Measurements from ENCODE around the gene CLIC4.
"Not testable (repeated sequence)": the region's sequence is repeated elsewhere in the genome, so short reads cannot be mapped to it uniquely, and the experiment has no call there.

CLIC4 gene

DNA sequence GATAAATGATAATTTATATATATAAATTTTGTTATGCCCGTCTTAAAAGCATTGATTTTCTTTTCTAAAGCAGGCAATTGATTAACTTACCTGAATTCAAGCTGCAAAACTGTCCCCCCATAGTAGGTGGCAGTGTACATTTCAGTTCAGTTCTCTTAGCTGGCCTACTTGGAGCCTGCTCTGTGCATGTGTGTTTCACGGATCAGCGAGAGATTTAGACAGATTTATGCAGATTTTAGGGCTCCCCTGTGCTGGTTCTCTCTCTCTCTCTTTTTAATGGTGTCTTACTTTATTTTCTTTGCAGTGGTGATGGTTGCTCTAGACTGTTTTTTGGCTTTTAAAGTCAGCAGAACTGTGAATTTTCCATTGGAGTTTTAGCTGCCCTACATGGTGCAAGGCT is 30.7 kb downstream of the CLIC4 start:
- DNase-seq = no peak

- no peak for DNase-seq
These were observed 31.6 kb downstream of the CLIC4 start for GRCh38 chr1:24776821-24777220.

DNA sequence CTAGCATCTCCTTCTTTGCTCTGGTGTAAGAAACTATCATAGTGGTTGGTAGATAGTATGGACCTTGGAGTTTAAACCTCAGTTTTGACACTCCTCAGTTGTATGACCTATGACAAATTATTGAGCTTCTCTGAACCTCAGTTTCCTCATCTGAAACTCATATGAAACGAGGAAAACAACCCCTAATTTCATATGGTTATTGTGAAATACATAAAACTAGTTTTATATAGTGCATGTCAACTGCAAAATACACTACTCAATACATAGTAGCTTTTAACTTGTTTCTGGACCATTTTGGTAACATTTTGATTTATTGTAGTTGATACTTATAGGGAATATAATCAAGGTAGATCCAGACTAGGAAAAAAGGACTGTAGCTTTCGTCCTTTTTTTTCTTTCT is 32.9 kb downstream of the CLIC4 start:
- no peak for DNase-seq

GRCh38 chr1:24779199-24779598 is 34.0 kb downstream of the CLIC4 start:
- DNase-seq = not testable (repeated sequence)

DNA sequence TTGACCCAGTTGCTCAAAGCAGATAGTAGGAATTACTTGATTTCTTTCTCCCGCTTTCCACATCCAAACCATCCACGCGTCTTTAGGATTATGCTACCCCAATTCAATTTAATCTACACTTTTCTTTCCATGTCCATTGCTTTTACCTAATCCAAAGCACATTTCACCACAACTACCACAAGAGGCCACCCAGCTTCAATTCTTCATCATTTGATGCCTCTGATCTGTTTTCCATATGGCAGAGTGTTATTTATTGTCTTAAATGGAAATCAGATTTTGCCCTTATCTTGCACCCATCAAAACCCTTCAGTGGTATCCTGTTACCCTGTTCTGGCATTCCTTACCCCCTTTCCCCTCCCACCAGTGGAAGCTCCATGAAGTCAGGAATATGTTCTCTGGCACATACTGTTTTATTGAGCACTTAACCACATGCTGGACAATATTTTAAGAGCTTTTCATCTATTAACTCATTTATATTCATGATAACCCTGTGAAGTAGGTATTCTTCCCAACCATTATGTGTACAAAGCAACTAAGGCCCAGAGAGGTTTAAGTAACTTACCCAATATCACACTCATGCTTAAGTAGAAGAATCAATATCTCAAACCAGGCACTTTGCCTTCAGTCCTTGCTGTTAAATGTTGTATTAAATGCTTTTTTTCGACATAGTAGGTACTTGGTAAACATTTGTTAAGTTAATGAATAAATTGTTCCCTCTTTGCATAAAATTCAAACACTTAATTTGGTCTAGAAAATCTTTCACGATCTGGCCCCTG is 34.6 kb downstream of the CLIC4 start:
- no peak for DNase-seq

GRCh38 chr1:24780626-24781025 is 35.4 kb downstream of the CLIC4 start:
- not testable (repeated sequence) for DNase-seq

- DNase-seq = no peak
These were observed 37.4 kb downstream of the CLIC4 start for GRCh38 chr1:24782689-24783088.

DNA sequence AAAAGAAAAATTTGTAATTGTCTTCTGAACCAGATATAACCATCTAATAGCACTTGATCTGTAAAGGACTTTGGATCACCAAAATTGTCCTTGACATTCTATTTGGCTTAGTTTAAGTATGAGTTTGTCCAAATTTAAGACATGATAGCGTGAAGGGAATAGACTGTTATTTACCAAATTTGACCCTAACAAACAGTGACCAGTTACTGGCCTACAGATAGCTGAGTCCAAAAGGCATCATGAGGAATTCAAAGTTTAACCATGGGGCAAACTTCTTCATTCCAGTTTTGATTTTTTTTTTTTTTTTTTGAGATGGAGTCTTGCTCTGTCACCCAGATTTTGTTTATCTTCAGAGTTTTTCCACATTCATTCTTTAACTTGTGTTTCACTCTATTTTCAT is 38.5 kb downstream of the CLIC4 start:
- DNase-seq = no peak

GRCh38 chr1:24786191-24786590 is 40.9 kb downstream of the CLIC4 start:
- no peak for DNase-seq

GRCh38 chr1:24790490-24790889 is 45.2 kb downstream of the CLIC4 start:
- no peak for DNase-seq

DNA sequence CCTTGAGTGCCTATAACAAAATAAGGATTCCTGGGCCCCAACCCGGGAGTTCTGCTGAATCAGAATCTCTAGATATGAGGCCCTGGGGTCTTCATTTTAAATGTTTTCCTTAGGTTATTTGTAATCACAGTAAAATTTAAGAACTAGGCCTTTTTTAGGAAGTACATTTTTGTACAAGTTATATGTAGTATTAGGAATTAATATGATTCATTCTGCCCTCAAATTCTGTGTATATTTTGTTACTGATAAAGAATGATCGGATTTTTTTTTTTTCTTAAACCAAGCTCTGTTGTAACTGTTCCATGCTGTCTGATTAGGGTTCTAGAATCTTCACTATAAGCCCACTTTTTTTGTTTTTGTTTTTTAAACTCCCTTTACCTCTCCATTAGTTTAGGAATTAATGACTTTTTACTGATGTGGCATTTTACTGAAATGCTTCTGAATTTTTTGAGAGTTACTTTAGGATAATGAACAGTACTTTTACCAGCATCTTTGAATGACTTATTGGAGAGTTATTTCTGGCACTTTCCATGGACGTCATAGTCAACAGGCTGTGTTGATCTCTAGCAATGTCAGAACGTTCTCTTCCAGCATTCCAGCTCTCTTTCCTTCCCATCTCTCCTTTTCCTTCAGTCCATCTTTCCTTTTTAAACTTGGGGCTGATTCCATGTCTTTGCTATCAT is 48.3 kb downstream of the CLIC4 start:
- no peak for DNase-seq

GRCh38 chr1:24794130-24794502 is 48.9 kb downstream of the CLIC4 start:
- not testable (repeated sequence) for DNase-seq

GRCh38 chr1:24795236-24795635 is 50.0 kb downstream of the CLIC4 start:
- DNase-seq = no peak

- DNase-seq = no peak
These were observed 51.3 kb downstream of the CLIC4 start for GRCh38 chr1:24796524-24796923.

DNA sequence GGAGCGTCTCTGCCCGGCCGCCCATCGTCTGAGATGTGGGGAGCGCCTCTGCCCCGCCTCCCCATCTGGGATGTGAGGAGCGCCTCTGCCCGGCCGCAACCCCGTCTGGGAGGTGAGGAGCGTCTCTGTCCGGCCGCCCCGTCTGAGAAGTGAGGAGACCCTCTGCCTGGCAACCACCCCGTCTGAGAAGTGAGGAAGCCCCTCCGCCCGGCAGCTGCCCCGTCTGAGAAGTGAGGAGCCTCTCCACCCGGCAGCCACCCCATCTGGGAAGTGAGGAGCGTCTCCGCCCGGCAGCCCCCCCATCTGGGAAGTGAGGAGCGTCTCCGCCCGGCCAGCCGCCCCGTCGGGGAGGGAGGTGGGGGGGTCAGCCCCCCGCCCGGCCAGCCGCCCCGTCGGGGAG is 54.0 kb downstream of the CLIC4 start:
- DNase-seq = not testable (repeated sequence)

GRCh38 chr1:24801176-24801575 is 55.9 kb downstream of the CLIC4 start:
- no peak for DNase-seq

- DNase-seq = peak; percentile 64
These were observed 58.0 kb downstream of the CLIC4 start for GRCh38 chr1:24803220-24803619.

DNA sequence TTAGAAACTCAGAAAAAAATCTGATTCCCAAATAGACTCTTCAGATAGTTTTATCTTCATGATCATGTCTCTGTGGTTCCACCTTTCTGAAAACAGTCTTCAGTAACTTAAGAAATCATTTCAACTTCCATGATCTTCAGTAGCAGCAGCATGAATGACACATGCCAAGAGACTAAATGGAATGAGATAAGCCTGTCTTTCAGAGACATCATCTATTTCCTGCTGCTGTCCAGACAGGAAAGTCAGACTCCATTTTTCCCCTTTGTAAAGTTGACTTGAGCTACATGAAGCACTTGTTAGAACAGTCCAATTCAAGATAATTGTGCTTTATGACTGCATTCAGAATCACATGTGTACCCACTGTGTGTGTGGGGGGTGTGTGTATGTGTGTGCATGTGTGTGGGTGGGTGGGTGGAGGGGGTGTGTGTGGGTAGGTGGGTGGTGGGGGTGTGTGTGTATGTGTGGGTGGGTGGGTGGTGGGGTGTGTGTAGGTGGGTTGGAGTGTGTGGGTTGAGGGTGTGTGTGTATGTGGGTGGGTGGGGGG is 58.8 kb downstream of the CLIC4 start:
- DNase-seq = no peak

GRCh38 chr1:24805534-24806301 is 60.5 kb downstream of the CLIC4 start:
- DNase-seq = no peak

GRCh38 chr1:24806588-24806987 is 61.3 kb downstream of the CLIC4 start:
- DNase-seq = no peak

- DNase-seq = not testable (repeated sequence)
These were observed 66.2 kb downstream of the CLIC4 start for GRCh38 chr1:24811494-24811893.

DNA sequence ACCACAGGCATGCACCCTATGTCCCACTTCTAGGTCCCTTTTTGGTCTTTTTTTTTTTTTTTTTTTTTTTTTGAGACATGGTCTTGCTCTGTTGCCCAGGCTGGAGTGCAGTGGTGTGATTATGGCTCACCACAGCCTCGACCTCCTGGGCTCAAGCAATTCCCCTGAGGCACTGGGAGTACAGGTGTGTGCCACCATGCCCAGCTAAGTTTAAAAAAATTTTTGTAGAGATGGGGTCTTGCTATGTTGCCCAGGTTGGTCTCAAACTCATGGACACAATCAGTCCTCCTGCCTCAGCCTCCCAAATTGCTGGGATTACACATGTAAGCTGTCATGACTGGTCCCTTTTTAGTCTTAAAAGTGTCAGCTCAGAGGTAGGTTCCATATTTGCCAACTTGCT is 75.0 kb downstream of the CLIC4 start:
- not testable (repeated sequence) for DNase-seq

DNA sequence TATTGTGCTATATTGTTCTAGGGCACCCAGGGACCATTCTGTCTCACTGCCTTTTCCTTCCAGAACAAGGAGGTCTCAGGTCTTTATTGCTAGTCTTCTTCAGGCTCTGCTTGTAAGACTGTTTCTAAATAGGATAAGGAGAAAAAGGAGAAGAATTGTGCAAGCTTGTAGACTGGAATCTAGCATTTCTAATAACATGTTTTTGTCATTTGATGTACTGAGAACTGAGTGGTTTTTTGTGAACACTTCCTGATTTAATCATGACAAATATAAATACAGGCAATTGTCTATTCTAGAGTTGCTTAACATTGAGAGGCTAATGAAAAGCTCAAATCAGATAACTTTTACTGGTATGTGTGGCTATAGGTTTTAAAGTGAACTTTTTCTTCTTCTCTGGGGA is 77.6 kb downstream of the CLIC4 start:
- DNase-seq = no peak

All from midbrain (tissue), 1 donor.